Left lung (tissue), 10 donors: ENCODE data around the gene USP1. TPM values are rescaled to one million over a fixed set of nuclear protein-coding genes. Genes with fewer than 3 reads are reported as not detected.

Experiments used
- ATAC-seq: fragments of 200-7000 bp; cut with Tn5 transposase; one replicate; pipeline ENCODE4 v1.9.1; 2020; ENCODE audit warnings: moderate library complexity
- DNase-seq, 4 donors: peaks; one replicate each; pipeline ENCODE4 v3.0.0-alpha.2; 2013 to 2020
- H3K27ac ChIP-seq, 2 donors: fragments of 200-600 bp; sonication (generic) in 1 of 2; one replicate each; pipeline versions ENCODE4 v1.5.0 to v1.8.0; 2020 to 2021
- H3K27me3 ChIP-seq, 2 donors: fragments of 200-600 bp; sonication (generic) in 1 of 2; one replicate each; pipeline versions ENCODE4 v1.5.0 to v1.8.0; 2020 to 2021
- H3K36me3 ChIP-seq, 2 donors: fragments of 200-600 bp; sonication (generic) in 1 of 2; one replicate each; pipeline versions ENCODE4 v1.5.0 to v1.8.0; 2020 to 2021
- H3K4me1 ChIP-seq, 2 donors: fragments of 200-600 bp; one replicate each; pipeline ENCODE4 v1.8.0; 2021
- H3K4me3 ChIP-seq, 2 donors: fragments of 200-600 bp; sonication (generic) in 1 of 2; one replicate each; pipeline versions ENCODE4 v1.5.0 to v1.8.0; 2020 to 2021; ENCODE audit warnings: mild to moderate bottlenecking in 1 of 2
- H3K9me3 ChIP-seq, 2 donors: fragments of 200-600 bp; sonication (generic) in 1 of 2; one replicate each; pipeline versions ENCODE4 v1.5.0 to v1.8.0; 2020 to 2021
- intact Hi-C, 2 donors: fragments of 100-400 bp; cut with DNase I; formaldehyde crosslinking; loops; one replicate each; pipeline versions ENCODE4 v1.11.2 to v1.14.2; 2022
- polyA plus RNA-seq, 6 donors: library from polyadenylated mRNA; unstranded; fragments of 120-200 nt; gene quantifications; one replicate each; pipeline ENCODE4 v1.2.1, GENCODE V29; 2013; ENCODE audit not compliant: insufficient read length in 6 of 6
- total RNA-seq, 2 donors: library from RNA; stranded (reverse); fragmentation: NEBNext Ultra II Directional; extraction: Animal tissue kit (Norgen Biotek cat#: 25700); gene quantifications; one replicate each; pipeline ENCODE4 v1.2.1, GENCODE V29; 2021
- TF ChIP-seq, protein P1 (sequence below), 2 donors: fragments of 200-600 bp; sonication (generic) in 1 of 2; IDR thresholded peaks; one replicate each; pipeline versions ENCODE4 v1.5.0 to v1.8.0; 2021; ENCODE audit warnings: antibody characterized with exemption in 2 of 2
- donor health status: DM: no; HTN: yes; CAD: no.
- donor health status: DM: no; HTN: no; CAD: no.

The USP1 gene
- total and polyA plus RNA-seq, 8 donors: 21.1 to 72.3 (median 57.2) TPM

DNA sequence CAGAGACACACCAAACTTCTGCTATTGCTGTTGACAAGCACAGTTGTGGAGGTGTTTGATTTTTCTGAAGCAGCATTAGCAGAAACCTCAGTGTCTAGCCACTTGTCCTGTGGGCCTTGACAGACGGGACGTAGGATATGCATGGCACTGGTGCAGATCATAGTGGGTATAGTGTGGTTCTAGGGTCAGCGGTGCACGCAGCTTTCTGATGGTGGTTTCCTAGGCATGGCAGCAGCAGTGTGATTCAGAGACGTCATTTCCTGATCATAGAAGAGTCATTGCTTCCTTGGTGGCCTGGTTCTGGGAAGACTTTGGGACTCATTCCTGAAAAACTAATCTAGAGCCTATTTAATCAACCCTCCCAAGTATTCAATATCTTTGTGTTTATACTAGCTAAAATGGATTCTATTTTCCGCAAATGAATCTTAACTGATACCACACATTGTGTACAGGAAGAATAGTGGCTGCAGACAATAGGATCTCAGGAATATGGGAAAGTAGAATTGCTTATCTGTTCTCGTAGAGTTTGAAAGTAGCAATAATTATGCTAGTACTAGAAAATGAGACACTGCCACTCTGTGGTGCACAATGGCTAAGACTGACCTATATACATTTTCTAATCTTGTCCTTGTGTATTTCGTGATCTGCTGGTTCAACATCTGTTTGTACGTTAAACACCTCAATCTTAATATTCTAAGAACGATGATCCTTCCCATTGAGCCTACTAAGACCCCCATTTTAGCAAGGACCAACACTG, 2.8 kb upstream of the USP1 start:
- TF ChIP-seq, protein P1, sequence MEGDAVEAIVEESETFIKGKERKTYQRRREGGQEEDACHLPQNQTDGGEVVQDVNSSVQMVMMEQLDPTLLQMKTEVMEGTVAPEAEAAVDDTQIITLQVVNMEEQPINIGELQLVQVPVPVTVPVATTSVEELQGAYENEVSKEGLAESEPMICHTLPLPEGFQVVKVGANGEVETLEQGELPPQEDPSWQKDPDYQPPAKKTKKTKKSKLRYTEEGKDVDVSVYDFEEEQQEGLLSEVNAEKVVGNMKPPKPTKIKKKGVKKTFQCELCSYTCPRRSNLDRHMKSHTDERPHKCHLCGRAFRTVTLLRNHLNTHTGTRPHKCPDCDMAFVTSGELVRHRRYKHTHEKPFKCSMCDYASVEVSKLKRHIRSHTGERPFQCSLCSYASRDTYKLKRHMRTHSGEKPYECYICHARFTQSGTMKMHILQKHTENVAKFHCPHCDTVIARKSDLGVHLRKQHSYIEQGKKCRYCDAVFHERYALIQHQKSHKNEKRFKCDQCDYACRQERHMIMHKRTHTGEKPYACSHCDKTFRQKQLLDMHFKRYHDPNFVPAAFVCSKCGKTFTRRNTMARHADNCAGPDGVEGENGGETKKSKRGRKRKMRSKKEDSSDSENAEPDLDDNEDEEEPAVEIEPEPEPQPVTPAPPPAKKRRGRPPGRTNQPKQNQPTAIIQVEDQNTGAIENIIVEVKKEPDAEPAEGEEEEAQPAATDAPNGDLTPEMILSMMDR (IDR thresholded peaks at IDR 0.05): no peak
- Histone ChIP-seq H3K36me3 (no peaks in the 10 kb centered on the region), H3K27me3 (no peaks in the 10 kb centered on the region), H3K9me3 (no peaks in the 10 kb centered on the region), H3K4me3 (no peak overlapping the region), H3K4me1 (peaks cover 17 to 19% of the 10 kb centered on the region in 2 donors), H3K27ac (no peak overlapping the region)
- DNase-seq (no peak), ATAC-seq (no peak)
- intact Hi-C loops: no loop called here

DNA sequence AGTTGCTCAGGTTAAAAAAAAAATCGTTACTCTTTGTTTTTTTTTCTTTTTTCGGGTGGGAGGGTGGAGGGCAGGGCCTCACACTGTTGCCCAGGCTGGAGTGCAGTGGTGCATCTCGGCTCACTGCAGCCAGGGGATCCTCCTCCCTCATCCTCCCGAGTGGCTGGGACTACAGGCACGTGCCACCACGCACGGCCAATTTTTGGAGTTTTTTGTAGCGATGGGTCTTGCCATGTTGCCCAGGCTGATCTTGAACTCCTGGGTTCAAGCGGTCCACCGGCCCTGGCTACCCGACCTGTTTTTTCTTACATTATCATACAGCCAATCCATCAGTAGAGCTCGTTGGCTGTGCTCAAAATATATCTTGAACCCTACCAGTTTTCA, 2.2 kb upstream of the USP1 start:
- no peak overlapping the region for H3K4me3 ChIP-seq
- ATAC-seq (no peak), DNase-seq (no peak)
- no peaks in the 10 kb centered on the region for H3K9me3 ChIP-seq
- H3K4me1 ChIP-seq: peaks cover 19 to 25% of the 10 kb centered on the region in 2 donors
- no peaks in the 10 kb centered on the region for H3K36me3 ChIP-seq
- TF ChIP-seq, protein P1 (IDR thresholded peaks at IDR 0.05): no peak
- H3K27me3 ChIP-seq: no peaks in the 10 kb centered on the region
- no peak overlapping the region for H3K27ac ChIP-seq
- intact Hi-C loops: no loop called here

DNA sequence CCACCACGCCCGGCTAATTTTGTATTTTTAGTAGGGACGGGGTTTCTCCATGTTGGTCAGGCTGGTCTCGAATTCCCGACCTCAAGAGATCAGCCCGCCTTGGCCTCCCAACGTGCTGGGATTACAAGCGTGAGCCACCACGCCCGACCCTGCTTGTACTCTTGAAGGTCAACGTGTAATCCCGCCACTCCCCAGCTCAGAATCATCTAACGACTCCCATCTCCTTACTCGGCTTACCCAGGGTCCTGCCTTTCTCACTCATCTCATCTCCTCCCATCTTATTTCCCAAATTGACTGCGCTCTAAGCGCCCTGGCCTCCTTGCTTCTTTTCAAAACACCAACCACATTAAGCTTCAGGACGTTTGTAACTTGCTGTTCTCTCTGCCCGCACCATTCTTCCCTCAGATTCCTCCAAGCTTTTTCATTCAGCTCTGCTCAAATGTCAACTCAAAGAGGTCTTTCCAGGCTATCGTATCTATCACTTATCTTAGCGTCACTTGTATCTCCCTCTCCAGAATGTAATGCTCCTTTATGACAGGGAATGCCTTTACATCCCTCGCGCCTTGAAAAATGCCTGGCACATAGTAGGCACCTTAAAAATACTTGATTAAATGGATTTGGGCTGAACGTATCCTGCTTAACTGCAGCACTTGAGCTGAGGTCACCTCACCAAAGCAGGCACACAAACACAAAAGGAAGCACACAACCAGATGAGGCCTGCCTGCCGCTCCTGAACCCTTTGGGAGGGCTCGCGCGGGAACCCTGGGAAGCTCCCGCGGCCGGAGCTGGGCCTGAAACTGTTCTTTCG, 1.4 kb upstream of the USP1 start:
- intact Hi-C loops: no loop called here
- DNase-seq: peak in 1 of 4 donors; percentile 6

DNA sequence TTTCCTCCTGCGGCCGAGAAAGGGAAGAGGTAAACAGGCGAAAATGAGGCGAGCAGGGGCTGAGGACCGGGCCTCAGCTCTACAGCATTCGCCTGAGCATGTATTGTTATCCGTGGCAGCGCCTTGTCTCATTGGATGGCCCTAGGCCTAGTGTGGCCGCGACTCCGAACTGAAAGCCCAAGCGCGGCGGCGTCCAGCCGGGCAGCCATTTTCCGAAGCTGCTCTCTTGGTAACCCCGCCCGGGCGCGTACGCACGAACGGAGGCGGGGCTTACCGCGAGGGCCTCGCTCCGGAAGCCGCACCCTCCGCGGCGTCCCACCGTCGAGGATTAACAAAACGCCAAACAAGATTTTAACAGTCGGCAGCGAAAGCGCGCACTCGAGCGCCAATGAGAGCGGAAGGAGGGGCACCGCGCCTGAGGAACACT, 797 bp upstream of the USP1 start:
- Histone ChIP-seq H3K9me3 (no peaks in the 10 kb centered on the region), H3K36me3 (no peaks in the 10 kb centered on the region), H3K27me3 (no peaks in the 10 kb centered on the region), H3K4me1 (peaks cover 19 to 37% of the 10 kb centered on the region in 2 donors), H3K4me3 (peak overlapping the region; percentile 92 to 99), H3K27ac (peak overlapping the region; percentile 97 to 99)
- intact Hi-C loops: no loop called here
- TF ChIP-seq, protein P1 (IDR thresholded peaks at IDR 0.05): no peak
- DNase-seq (peak in 3 of 4 donors; percentile 96 to 98 (median 98)), ATAC-seq (peak; percentile 90)

More for the DNA sequence above, 1.4 kb upstream of the USP1 start:
- peak; percentile 12 for ATAC-seq
- Histone ChIP-seq H3K4me3 (peak overlapping the region; percentile 92 to 99), H3K27me3 (no peaks in the 10 kb centered on the region), H3K4me1 (peaks cover 19 to 33% of the 10 kb centered on the region in 2 donors), H3K36me3 (no peaks in the 10 kb centered on the region), H3K27ac (peak overlapping the region; percentile 97 to 99), H3K9me3 (no peaks in the 10 kb centered on the region)
- TF ChIP-seq, protein P1 (IDR thresholded peaks at IDR 0.05): no peak
